Measurements from ENCODE around the gene ARID4B.
"Not testable (repeated sequence)": the region's sequence is repeated elsewhere in the genome, so short reads cannot be mapped to it uniquely, and the experiment has no call there.

Gene ARID4B

DNA sequence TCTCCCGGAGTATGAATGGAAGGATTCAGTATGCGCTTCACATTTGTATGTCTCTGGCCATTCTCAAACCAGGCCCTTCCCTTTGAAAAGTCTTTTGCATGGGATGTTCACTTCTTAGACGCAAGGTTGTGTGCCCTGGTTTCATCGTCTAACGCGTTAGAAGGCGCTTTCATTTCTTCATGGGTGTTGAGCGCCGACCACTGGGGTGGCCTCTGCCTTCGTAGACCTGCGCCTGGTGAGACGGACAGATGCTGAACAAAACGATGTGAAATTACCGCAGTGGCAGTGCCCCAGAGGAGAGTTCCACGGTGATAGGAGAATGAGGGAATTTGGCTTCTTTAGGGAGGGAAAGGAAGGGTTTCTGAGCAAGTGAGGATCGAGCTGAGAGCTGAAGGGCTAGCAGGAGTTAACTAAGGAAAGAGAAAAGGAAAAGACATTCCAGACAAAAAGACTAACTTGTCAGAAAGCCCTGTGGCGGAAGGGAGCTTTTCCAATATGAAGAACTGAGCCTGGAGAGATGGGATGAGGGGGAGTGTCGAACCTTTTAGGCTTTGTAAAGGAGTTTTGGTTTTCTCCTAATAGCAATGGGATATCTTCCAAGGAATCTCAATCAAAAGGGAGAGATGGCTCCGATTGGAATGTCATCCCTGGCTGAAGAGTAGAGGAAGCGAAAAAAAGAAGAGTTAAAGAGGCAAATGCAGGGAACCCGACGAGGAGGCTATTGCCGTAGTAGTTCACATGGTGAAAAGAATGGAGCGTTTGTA lies 1.3 kb upstream of the ARID4B start:
- DNase-seq = no peak

DNA sequence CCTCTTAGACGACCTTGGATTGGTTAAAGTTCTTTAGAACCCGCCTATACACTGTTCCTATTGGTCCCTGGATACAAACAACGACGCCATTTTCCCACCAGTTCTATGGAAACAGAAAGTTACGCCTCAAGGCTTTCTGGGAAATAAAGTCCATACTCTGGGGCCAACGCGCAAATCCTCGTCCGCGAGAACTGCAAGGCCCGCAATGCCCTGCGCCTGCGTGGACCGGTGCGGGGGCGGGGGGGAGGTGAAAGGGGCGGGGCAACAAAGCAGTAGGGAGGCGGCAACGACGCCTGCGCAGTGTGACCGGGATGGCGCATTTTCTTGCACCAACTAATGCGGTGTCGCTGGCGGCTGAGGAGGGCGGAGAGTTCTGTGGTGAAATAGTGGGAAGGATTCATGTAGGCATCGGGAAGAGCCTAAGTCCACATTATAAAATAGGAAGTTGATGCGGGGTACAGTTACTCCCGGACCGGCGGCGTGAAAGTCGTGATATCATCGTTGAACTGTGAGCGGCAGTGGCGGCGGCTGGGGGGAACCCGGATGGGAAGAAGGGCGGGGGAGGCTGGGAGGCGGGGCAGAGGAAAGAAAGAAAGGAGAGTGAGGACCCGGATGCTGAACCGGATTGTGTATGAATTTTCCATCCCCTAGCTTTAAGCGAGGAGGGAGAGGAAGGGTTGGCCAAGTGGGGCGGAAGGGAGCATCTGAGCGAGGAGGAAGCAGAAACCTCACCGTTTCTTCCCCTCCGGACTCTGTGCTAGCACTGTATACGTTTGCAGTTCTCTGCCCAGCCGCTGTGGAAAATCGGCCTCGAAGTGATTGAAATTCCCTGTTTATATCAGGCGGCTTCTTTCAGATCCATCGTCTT lies 526 bp upstream of the ARID4B start, which contains the start of gene GGPS1:
GGPS1 (plus strand) TSS at position 300 of the 868 bp plus-strand sequence. CDS start 6,695 bp downstream, outside the sequence.
- DNase-seq = peak; percentile 100

DNA sequence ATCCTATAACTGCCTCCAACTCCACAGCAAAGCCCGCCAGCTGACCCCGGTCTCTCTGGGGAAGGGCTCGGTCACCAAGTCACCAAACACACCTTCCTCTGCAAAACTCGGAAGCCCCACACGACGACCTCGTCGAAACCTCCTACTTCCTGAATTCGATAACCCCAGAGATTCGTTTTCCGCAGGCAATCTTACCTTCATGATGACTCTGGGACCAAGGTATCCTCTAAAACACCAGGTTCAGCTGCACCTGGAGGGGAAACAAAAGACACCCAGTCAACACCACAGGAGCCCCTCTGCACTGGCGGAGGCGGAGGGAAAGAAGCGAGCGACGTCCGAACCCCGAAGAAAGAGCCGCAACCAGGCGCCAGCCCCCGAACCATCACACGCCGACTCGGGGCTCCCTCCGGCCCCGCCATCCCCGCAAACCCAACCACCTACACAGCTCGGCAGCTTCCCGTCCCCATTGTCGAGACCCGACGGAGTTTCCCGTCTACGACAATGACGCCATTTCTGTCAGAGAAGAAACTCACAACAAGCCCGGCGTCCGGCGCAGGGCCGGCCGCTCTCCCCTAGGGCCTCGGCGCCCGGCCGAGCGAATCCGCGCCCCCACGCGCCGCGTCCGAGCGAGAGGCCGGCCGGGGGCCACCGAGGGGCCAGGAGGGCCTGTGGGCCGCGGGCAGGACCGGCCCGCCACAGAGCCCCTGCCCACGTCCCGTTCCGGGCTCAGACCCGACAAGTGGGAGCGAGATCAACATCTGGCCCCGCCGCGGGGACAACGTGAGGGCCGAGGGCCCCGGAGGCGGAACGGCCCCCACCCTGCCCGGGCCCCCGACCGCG lies 1.0 kb downstream of the ARID4B start:
- no peak for DNase-seq

GRCh38 chr1:235325854-235326253 lies 2.1 kb downstream of the ARID4B start:
- no peak for DNase-seq

DNA sequence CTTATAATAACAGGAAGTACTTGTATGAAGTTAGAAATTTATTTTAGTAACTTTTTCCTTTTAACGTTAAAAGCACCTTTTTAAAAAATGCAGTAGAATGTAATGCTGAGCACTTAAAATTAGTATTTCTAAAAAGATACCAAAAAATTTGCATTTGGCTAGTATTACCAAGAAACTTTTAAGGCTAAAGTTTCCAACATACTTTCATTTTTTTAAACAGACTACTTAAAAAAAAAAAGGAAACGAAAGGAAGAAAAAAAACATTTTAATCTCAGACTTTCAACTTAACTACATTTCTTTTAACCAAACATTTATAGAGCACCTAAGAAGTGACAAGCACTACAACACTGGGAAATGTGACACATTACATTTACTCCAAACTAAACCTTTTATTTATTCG lies 2.8 kb downstream of the ARID4B start:
- DNase-seq = no peak

DNA sequence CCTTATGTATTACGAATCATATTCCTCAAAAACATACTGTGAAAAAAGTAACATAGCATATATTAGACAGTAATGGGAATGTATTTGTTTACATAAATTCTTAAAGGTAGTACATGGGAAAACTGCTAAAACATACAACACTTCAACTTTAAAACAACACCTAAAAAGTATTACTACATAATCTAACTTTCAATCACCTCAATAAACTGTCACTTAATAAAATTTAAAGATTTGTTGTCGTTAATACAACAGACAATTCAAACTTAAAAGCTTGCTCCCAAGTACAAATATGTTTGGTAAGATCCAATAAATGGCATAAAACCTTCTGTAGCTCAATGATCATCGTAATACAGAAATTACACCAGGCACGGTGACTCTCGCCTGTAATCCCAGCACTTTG lies 3.7 kb downstream of the ARID4B start:
- no peak for DNase-seq

DNA sequence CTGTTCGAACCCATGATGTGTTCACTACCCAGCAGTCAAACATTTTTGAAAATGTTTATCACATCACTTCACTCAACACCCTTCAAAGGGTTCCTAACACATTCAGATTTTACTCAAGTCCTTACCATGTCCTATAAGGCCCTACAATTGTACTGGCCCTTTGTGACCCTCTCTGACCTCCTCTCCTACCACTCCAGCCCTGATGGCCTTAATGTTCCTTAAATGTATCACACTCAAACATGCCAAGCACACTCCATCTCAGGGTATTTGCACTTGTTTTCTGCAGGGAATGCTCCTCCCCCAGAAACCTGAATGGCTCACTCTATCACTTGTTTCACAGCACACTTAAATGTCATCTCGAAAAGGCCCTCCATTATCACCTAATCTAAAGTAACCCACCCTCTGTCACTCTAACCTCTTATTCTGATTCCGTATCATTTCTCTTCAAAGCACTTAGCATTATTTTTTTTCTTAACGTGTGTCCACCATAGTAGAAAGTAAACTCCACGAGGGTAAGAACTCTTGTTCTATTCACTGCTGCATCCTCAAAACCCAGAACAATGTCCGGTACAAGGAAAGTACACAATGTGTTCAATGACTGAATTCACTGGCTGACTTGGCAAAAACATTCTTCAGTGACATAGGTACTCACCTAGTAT lies 7.3 kb downstream of the ARID4B start:
- DNase-seq = no peak

GRCh38 chr1:235319255-235319654 lies 8.7 kb downstream of the ARID4B start:
- no peak for DNase-seq

DNA sequence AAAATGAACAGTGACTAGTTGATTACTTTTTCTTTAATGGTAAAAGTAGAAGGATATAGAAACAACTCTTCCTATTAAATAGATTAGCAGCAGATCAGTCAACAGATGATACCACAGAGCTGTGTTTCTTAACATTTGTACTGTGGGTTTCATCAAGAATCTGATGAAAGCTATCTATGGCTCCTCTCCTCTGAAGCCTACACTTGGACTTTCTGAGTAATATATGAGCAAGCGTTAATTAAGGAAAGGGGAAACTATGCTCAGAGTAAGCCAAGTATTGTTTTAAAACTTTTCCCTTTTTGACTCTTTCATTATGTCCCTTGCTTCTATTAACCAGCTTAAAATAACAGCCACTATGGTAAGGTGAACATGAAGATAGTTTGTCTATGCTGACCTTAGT lies 10.8 kb downstream of the ARID4B start:
- no peak for DNase-seq

DNA sequence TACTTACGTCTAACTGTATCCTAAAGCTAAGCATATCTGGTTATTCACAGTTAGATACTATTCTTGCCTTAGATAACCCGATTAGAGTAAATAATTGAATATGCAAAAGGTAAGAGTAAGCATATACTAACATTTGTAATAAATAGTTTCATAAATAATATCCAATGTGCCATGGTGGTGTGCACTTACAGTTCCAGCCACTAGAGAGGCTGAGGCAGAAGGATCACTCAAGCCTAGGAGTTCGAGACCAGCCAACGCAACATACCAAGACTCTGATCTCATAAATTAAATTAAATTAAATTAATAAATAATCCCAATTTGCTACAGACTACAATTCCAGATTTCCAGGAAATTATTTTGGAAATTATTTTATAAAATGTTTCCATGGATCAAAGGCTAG lies 12.2 kb downstream of the ARID4B start:
- no peak for DNase-seq

DNA sequence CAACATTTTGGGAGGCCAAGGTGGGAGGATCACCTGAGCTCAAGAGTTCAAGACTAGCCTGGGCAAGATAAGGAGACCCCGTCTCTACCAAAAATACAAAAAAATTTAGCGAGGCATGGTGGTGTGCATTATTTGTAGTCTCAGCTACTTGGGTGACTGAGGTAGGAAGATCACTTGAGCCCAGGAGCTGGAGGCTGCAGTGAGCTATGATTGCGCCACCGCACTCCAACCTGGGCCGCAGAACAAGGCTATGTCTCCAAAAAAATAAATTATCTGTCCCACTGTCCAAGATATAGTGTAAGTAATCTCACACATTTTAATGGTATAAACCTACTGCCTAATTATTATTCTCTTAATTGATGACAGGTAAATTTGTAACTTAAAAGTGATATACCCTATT lies 12.8 kb downstream of the ARID4B start:
- DNase-seq = no peak

DNA sequence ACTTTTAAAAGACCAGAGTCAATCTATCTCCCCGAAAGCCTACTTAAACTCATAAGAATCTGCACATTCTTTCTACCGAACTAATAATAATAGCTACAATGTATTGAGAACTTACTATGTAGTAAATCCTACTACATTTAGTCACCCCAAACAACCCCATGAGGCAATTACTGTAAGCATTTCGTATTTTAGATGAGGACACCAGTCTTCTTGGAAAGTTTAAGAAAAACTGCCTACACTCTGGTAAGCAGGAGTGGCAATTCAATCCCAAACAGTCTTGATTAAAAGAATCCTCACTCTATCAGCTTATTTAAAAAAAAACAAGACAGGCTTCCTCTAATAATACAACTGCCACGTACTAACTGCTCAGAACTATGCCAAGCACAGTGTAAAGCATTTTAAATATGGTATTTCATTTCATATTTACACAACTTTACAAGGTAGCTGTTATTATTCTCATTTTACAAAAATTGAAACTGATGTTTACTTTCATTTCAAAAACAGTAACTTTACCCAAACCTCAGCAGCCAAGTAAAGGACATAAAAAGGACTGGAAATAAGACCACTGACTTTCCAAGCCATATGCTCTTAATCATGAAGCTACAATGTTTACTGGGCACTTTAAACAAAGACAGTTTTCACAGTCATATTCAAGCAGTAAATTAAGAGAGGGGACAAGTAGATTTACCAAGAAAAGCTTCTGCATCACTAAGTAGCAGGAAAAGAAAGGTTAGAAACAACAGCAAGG lies 13.9 kb downstream of the ARID4B start:
- DNase-seq = no peak

DNA sequence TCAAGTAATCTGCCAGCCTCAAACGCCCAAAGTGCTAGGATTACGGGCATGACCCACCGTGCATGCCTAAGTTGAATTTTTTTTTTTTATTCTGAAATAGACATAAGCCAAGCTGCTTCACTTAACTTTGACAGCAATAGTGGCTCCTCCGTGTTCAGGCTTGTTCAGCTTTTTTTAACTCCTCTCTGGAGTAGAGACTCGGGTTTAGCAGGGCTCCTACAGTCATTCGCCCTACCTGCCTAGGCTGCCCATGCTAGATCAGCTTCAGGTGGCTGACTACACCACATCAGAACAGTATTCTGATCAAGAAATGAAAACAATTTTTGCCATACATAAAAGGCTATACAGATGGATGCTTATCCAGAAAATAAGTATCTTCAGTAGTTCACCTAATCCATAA lies 14.7 kb downstream of the ARID4B start:
- DNase-seq = no peak

DNA sequence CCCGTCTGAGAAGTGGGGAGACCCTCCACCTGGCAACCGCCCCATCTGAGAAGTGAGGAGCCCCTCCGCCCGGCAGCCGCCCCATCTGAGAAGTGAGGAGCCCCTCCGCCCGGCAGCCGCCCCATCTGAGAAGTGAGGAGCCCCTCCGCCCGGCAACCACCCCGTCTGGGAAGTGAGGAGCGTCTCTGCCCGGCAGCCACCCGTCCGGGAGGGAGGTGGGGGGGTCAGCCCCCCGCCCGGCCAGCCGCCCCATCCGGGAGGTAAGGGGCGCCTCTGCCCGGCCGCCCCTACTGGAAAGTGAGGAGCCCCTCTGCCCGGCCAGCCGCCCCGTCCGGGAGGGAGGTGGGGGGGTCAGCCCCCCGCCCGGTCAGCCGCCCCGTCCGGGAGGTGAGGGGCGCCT lies 18.8 kb downstream of the ARID4B start:
- not testable (repeated sequence) for DNase-seq

DNA sequence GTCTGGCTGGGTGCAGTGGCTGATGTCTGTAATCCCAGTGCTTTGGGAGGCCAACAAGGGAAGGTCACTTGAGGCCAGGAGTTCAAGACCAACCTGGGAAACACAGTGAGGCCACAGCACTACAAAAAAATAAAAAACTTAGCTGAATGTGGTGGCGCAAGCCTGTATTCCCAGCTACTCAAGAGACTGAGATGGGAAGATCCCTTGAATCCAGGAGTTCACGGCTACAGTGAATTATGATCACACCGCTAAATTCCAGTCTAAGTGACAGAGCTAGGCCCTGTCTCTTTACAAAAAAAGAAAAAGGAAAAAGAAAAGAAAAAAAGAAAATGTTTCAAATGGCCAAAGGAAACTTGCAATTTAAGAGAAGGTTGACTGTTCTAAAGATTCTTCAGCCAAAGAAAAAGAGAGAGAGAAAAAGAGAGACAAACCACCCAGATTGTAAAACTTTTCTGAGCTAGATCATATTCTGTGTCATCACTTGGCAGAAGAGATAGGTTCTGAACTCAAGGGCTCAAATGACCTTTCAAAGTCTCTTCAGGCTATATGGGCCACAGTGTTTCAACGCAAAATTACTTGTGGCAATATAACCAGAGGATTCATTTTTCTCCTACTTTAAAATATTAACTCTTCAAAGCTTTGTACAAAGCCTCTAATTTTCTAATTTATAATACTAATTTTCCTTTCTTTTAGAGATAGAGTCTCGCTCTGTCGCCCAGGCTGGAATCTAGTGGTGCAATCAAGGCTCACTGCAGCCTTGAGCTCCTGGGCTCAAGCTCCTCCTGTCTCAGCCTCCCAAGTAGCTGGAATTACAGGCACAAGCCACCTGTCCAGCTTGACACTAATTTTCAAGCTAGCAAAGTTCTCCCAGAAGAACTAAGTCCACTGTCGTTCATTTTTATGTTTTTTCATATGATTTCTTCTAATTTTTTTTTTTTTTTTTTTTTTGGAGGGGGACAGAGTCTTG lies 20.5 kb downstream of the ARID4B start:
- no peak for DNase-seq

GRCh38 chr1:235304549-235305451 lies 23.2 kb downstream of the ARID4B start:
- peak; percentile 15 for DNase-seq

- DNase-seq = no peak
Observed at GRCh38 chr1:235302143-235302542, 25.8 kb downstream of the ARID4B start.

DNA sequence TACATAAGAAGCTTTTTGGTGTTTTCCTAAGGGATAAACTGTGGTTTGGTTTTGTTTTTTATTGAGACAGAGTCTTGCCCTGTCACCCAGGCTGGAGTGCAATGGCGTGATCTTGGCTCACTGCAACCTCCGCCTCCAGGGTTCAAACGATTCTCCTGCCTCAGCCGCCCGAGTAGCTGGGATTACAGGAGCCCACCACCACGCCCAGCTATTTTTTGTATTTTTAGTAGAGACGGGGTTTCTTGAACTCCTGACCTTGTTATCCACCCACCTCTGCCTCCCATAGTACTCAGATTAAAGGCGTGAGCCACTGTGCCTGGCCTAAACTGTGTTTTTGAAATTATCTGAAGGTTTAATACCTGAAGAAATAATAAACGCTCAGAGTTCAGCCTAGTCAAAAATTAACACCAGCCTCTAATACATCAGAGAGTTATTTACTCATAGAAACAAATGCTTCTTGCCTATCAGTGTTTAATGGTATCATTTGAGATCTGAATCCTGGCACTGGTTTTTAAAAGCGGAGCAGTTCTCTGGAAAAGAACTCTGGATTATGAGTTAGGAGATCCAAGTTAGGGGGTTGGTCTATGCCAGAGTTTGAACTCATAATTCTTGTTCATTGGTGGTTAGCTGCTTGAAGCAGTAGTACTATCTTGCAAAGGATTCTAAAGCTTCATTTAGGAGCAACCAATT lies 28.7 kb downstream of the ARID4B start:
- no peak for DNase-seq

GRCh38 chr1:235298758-235299157 lies 29.2 kb downstream of the ARID4B start:
- no peak for DNase-seq
